Measurements from ENCODE around the gene GNG13. TPM values are rescaled to one million over a fixed set of nuclear protein-coding genes. Genes with fewer than 3 reads are reported as not detected.

GNG13 gene
- total and polyA plus RNA-seq, 2 of the 4 experiments (the other 2 are of a cell fraction): not detected

DNA sequence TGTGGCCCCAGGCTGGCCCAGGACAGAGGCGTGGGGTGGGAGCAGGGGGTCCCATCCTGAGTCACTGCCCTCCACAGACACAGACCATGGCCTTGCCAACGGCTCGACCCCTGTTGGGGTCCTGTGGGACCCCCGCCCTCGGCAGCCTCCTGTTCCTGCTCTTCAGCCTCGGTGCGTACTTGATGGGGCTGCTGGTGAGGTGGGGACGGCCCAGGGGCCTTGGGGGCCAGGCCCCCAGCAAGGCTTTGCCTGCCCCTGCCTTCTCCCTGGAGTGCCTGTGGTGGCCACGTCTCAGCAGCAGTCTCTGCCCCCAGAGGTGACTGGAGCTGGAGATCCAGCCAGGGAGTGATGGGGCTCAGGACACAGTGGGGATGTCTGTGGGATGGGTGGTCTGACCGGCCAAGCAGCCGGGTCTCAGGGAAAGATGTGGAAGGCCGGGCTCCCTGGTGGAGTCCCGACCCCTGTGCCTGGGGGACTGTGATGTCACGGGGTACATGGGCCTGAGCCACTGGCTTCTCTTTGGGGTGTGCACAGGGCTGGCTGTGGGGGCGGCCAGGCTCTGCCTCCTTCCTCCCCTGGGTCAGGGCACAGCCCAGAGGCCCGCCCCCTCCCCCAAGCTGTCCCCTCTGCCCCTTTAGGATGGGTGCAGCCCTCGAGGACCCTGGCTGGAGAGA is 37.8 kb downstream of the GNG13 start:
- Histone ChIP-seq H4K8ac (ENCODE audit: low read depth in 2 of 2, low read length in 2 of 2) (no peak overlapping the region), H3K56ac (ENCODE audit: extremely low read depth, insufficient read depth, low read length) (no peak overlapping the region), H3K4ac (ENCODE audit: low read depth, low read length) (no peak overlapping the region), H3K9me1 (ENCODE audit: insufficient read depth, low read length) (no peaks in the 10 kb centered on the region), H2BK5ac (ENCODE audit: low read depth, low read length, poor library complexity, severe bottlenecking) (no peak overlapping the region), H3K18ac (ENCODE audit: low read depth, low read length) (no peak overlapping the region), H3K9me3 (ENCODE audit: control insufficient read depth, insufficient read depth, low read length) (no peaks in the 10 kb centered on the region), H3K4me1 (ENCODE audit: control insufficient read depth, insufficient read depth, low read length) (no peaks in the 10 kb centered on the region), H2BK15ac (ENCODE audit: low read depth, low read length) (no peak overlapping the region), H2BK20ac (ENCODE audit: low read depth, low read length) (no peak overlapping the region), H4K5ac (ENCODE audit: low read depth, low read length) (no peak overlapping the region), H2AK9ac (replicated peaks; ENCODE audit: low read depth, low read length, poor library complexity) (no peak overlapping the region), H3K4me2 (ENCODE audit: low read depth, low read length) (no peak overlapping the region), H2BK120ac (ENCODE audit: low read depth, low read length) (no peak overlapping the region), H4K91ac (ENCODE audit: insufficient read depth, low read depth, low read length) (no peak overlapping the region), H2AK5ac (ENCODE audit: low read depth, low read length) (no peak overlapping the region), H3K14ac (replicated peaks; ENCODE audit: low read depth, low read length) (no peak overlapping the region), H2AFZ (replicated peaks; ENCODE audit: low read length, poor library complexity) (no peak overlapping the region), H3K79me1 (ENCODE audit: low read depth in 1 of 2, low read length in 2 of 2) (no peaks in the 10 kb centered on the region), H3K36me3 (ENCODE audit: control insufficient read depth, insufficient read depth, low read length) (no peaks in the 10 kb centered on the region), H3K27ac (ENCODE audit: insufficient read depth, low read length) (no peak overlapping the region), H3K27me3 (ENCODE audit: control insufficient read depth, insufficient read depth, low read length) (peaks cover 4% of the 10 kb centered on the region; the same call in 1 of the 2 replicates), H3K23ac (ENCODE audit: low read depth, low read length) (no peak overlapping the region), H3K4me3 (ENCODE audit: insufficient read depth, low read depth, low read length) (no peak overlapping the region), H3K9ac (ENCODE audit: low read depth, low read length) (no peak overlapping the region), H4K20me1 (ENCODE audit: insufficient read depth, low read length) (no peaks in the 10 kb centered on the region)
- TF ChIP-seq, protein P1, sequence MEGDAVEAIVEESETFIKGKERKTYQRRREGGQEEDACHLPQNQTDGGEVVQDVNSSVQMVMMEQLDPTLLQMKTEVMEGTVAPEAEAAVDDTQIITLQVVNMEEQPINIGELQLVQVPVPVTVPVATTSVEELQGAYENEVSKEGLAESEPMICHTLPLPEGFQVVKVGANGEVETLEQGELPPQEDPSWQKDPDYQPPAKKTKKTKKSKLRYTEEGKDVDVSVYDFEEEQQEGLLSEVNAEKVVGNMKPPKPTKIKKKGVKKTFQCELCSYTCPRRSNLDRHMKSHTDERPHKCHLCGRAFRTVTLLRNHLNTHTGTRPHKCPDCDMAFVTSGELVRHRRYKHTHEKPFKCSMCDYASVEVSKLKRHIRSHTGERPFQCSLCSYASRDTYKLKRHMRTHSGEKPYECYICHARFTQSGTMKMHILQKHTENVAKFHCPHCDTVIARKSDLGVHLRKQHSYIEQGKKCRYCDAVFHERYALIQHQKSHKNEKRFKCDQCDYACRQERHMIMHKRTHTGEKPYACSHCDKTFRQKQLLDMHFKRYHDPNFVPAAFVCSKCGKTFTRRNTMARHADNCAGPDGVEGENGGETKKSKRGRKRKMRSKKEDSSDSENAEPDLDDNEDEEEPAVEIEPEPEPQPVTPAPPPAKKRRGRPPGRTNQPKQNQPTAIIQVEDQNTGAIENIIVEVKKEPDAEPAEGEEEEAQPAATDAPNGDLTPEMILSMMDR (conservative IDR thresholded peaks at IDR 0.05; ENCODE audit: low read depth, low read length): no peak
- TF ChIP-seq SMC3 (IDR thresholded peaks at IDR 0.05; ENCODE audit: low read depth, low read length): no peak
- TF ChIP-seq, protein P2, sequence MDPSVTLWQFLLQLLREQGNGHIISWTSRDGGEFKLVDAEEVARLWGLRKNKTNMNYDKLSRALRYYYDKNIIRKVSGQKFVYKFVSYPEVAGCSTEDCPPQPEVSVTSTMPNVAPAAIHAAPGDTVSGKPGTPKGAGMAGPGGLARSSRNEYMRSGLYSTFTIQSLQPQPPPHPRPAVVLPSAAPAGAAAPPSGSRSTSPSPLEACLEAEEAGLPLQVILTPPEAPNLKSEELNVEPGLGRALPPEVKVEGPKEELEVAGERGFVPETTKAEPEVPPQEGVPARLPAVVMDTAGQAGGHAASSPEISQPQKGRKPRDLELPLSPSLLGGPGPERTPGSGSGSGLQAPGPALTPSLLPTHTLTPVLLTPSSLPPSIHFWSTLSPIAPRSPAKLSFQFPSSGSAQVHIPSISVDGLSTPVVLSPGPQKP (IDR thresholded peaks at IDR 0.05; ENCODE audit: borderline replicate concordance, low read depth, low read length): no peak
- no peak for TF ChIP-seq CHD1 (IDR thresholded peaks at IDR 0.05; ENCODE audit: low read depth, low read length)
- TF ChIP-seq RAD21 (IDR thresholded peaks at IDR 0.05; ENCODE audit: low read length): no peak
- dilution Hi-C loops (cut with HindIII; ENCODE audit: low sequenced_read_pairs, unreplicated experiment) (no loop called here), in situ Hi-C loops (cut with MboI; ENCODE audit: low sequenced_read_pairs) (no loop called here), intact Hi-C loops (cut with micrococcal nuclease) (no loop called here)
- DNase-seq (no peak), ATAC-seq (ENCODE audit: low read depth) (no peak)
- BruUV-seq (replicated peaks): no TSS peak
- ChIA-PET CTCF (no interaction called here), POLR2A (ENCODE audit: unreplicated experiment) (no interaction called here)
- whole genome bisulfite sequencing, 2 experiments (ENCODE audit: extremely low coverage in 2 of 2, insufficient read length in 1 of 2): no CpG with 5 or more reads among the region's 17 CpGs

Data from IMR-90 (cell line).